ENCODE data around the gene NUDT1. TPM values are rescaled to one million over a fixed set of nuclear protein-coding genes. Genes with fewer than 3 reads are reported as not detected.

Gene NUDT1
- total and polyA plus RNA-seq, 2 experiments from 2014 or later, result 33.0 to 33.8 TPM

DNA sequence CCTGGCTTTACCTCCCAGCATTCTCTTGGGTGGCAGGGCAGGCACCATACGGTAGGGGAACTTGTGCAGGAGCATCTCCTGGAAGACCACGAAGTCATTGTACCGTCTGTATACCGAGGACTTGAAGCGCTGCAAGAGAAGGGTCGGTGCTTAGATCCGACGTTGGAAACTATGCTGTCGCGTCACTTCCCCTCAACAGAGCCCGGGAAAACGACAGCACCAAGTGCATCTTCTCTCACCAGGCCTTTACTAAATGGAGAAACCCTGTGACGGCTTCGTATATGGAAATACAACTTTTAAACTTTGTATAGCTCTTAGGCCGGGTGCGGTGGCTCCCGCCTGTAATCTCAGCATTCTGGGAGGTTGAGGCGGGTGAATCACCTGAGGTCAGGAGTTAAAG is 33.1 kb downstream of the NUDT1 start:
- Histone ChIP-seq H3K27me3 (no peaks in the 10 kb centered on the region), H3K4me3 (no peak overlapping the region), H3K36me3 (no peaks in the 10 kb centered on the region), H3K4me1 (ENCODE audit: low read depth) (no peaks in the 10 kb centered on the region), H3K9me3 (ENCODE audit: low read depth) (no peaks in the 10 kb centered on the region), H3K27ac (no peak overlapping the region)
- DNase-seq (ENCODE audit: low read depth in 1 of 2, low spot score in 1 of 2), result no peak
- no peak for TF ChIP-seq CTCF (IDR thresholded peaks at IDR 0.05; ENCODE audit: low read depth, low read length)

DNA sequence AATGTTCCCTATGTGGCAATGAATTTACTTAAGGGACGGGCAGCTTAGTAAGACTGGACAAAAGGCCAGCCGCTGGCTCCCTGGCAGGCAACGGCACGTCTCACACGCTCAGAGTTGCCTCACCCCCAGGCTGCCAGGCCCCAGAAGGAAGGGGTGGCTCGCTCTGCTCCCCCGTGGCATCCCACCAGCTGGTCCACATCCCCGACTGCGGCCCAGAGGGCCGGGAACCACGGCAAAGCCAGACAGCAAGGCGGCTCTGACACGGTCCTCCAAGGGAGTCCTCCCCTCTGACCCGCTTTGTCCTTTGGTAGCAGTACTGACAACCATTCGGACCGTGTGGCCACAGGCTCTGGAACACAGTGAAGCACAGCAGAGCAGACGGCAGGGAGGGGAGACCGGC is 34.1 kb downstream of the NUDT1 start:
- no peak for DNase-seq (ENCODE audit: low read depth in 1 of 2, low spot score in 1 of 2)

GRCh38 chr7:2278026-2278425 is 36.0 kb downstream of the NUDT1 start:
- H3K27ac ChIP-seq, result no peak overlapping the region
- no peak for DNase-seq (ENCODE audit: low read depth in 1 of 2, low spot score in 1 of 2)
- no peaks in the 10 kb centered on the region for H3K27me3 ChIP-seq
- H3K36me3 ChIP-seq, result no peaks in the 10 kb centered on the region
- no peaks in the 10 kb centered on the region for H3K9me3 ChIP-seq (ENCODE audit: low read depth)
- no peak for TF ChIP-seq CTCF (IDR thresholded peaks at IDR 0.05; ENCODE audit: low read depth, low read length)
- no peak overlapping the region for H3K4me3 ChIP-seq
- peaks cover 8% of the 10 kb centered on the region for H3K4me1 ChIP-seq (ENCODE audit: low read depth)

More for the DNA sequence above, 34.1 kb downstream of the NUDT1 start:
- H3K27ac ChIP-seq, result no peak overlapping the region
- no peaks in the 10 kb centered on the region for H3K9me3 ChIP-seq (ENCODE audit: low read depth)
- H3K4me1 ChIP-seq (ENCODE audit: low read depth), result no peaks in the 10 kb centered on the region
- no peak overlapping the region for H3K4me3 ChIP-seq
- no peak for TF ChIP-seq CTCF (IDR thresholded peaks at IDR 0.05; ENCODE audit: low read depth, low read length)
- H3K27me3 ChIP-seq, result no peaks in the 10 kb centered on the region
- H3K36me3 ChIP-seq, result no peaks in the 10 kb centered on the region

- H3K4me3 ChIP-seq, result no peak overlapping the region
- no peak for TF ChIP-seq CTCF (IDR thresholded peaks at IDR 0.05; ENCODE audit: low read depth, low read length)
- H3K27ac ChIP-seq, result no peak overlapping the region
- peak in 1 of 2 donors; percentile 3 for DNase-seq (ENCODE audit: low read depth in 1 of 2, low spot score in 1 of 2)
- no peaks in the 10 kb centered on the region for H3K36me3 ChIP-seq
- H3K9me3 ChIP-seq (ENCODE audit: low read depth), result no peaks in the 10 kb centered on the region
- H3K27me3 ChIP-seq, result no peaks in the 10 kb centered on the region
- peaks cover 8% of the 10 kb centered on the region for H3K4me1 ChIP-seq (ENCODE audit: low read depth)
Measured at GRCh38 chr7:2279896-2280295, 37.9 kb downstream of the NUDT1 start.

- DNase-seq (ENCODE audit: low read depth in 1 of 2, low spot score in 1 of 2), result no peak
- Histone ChIP-seq H3K4me1 (ENCODE audit: low read depth) (peaks cover 8% of the 10 kb centered on the region), H3K4me3 (no peak overlapping the region), H3K36me3 (no peaks in the 10 kb centered on the region), H3K27ac (no peak overlapping the region), H3K27me3 (no peaks in the 10 kb centered on the region), H3K9me3 (ENCODE audit: low read depth) (no peaks in the 10 kb centered on the region)
- no peak for TF ChIP-seq CTCF (IDR thresholded peaks at IDR 0.05; ENCODE audit: low read depth, low read length)
Measured at GRCh38 chr7:2280424-2280823, 38.4 kb downstream of the NUDT1 start.

DNA sequence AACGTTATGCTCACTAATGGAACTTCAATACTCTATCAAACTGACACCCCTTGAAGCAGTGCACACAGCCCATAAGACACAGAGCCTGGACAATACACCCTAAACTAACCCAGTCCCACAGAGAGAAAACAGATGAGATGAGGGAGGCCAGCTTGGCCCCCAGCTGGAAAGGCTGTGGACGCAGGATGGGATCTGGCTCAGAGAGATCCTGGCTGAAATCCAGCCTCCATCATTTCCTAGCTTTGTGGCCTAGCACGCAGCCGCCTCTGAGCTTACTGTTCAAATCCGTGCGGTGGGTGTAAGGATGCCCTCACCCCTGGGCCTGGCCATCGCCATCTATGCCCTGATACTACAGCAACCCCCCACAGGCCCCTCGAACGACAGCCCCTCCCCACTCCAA is 39.5 kb downstream of the NUDT1 start:
- peaks cover 8% of the 10 kb centered on the region for H3K4me1 ChIP-seq (ENCODE audit: low read depth)
- peak overlapping the region; percentile 54 for H3K27ac ChIP-seq
- no peaks in the 10 kb centered on the region for H3K36me3 ChIP-seq
- no peak overlapping the region for H3K4me3 ChIP-seq
- TF ChIP-seq CTCF (IDR thresholded peaks at IDR 0.05; ENCODE audit: low read depth, low read length), result no peak
- H3K9me3 ChIP-seq (ENCODE audit: low read depth), result no peaks in the 10 kb centered on the region
- H3K27me3 ChIP-seq, result no peaks in the 10 kb centered on the region
- peak in 1 of 2 donors; percentile 76 for DNase-seq (ENCODE audit: low read depth in 1 of 2, low spot score in 1 of 2)
